ENCODE results near the gene ARHGAP18.

DNA sequence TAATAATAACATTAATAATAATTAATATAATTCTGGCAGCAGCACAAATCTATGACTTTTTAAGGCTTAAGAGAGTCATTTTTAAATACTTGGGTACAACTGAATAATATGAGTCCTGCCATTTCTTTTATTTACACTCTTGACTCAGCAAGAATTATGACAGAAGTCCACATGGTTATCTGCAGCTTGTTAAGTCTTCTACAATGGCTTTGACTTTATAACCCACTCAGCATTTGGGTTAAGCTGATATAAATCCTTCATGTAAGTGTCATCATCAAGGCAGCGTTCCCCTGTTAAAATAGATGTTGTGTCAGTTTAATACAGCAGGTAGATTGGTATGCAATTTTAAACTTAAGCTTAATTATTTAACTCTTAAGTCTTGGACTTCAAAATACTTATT, 131.7 kb downstream of the ARHGAP18 start:
- TF ChIP-seq POLR2A (IDR thresholded peaks at IDR 0.05) (no peak), CTCF (IDR thresholded peaks at IDR 0.05) (no peak)

All from testis (tissue), 2 donors.